ENCODE results near the gene WTIP.

GRCh38 chr19:34559045-34559444 lies 77.5 kb downstream of the WTIP start:
- TF ChIP-seq YY1 (IDR thresholded peaks at IDR 0.05; ENCODE audit: low read depth): no peak
- no peak for TF ChIP-seq TCF12 (IDR thresholded peaks at IDR 0.05; ENCODE audit: low read depth)
